Epithelial cell of proximal tubule (primary cell): ENCODE measurements around the gene PPP3CA. TPM values are rescaled to one million over a fixed set of nuclear protein-coding genes. Genes with fewer than 3 reads are reported as not detected.

Source experiments
- DNase-seq: peaks from one replicate; pipeline ENCODE4 v3.0.0-alpha.2; 2011; ENCODE audit warnings: low read depth
- H3K4me3 ChIP-seq: 2 replicates; pipeline ENCODE4 v1.5.1; 2011; ENCODE audit warnings: low read depth, mild to moderate bottlenecking, low read length
- CTCF ChIP-seq: conservative IDR thresholded peaks from 2 replicates; pipeline ENCODE4 v1.5.1; 2012; ENCODE audit warnings: low read depth, mild to moderate bottlenecking, low read length
- total RNA-seq: library from RNA; depleted of rRNA; stranded (reverse); fragments of >200 nt; gene quantifications from 2 replicates; pipeline ENCODE4 v1.2.3, GENCODE V29; 2015

PPP3CA gene
- total RNA-seq, 1 donor from 2014 or later: 16.5 TPM

GRCh38 chr4:101163936-101164335 is 183.4 kb downstream of the PPP3CA start:
- no peak for TF ChIP-seq CTCF
- no peak for DNase-seq
- H3K4me3 ChIP-seq: no peak overlapping the region

GRCh38 chr4:101162990-101163380 is 184.3 kb downstream of the PPP3CA start:
- TF ChIP-seq CTCF: no peak
- H3K4me3 ChIP-seq: no peak overlapping the region
- no peak for DNase-seq

GRCh38 chr4:101160792-101161592 is 186.3 kb downstream of the PPP3CA start:
- TF ChIP-seq CTCF: no peak
- DNase-seq: no peak
- H3K4me3 ChIP-seq: no peak overlapping the region

- DNase-seq: no peak
- no peak overlapping the region for H3K4me3 ChIP-seq
- no peak for TF ChIP-seq CTCF
These were observed 188.8 kb downstream of the PPP3CA start for GRCh38 chr4:101158507-101158906.

- H3K4me3 ChIP-seq: no peak overlapping the region
- DNase-seq: no peak
- TF ChIP-seq CTCF: no peak
These were observed 189.2 kb downstream of the PPP3CA start for GRCh38 chr4:101158134-101158482.

GRCh38 chr4:101157415-101158133 is 189.8 kb downstream of the PPP3CA start:
- no peak overlapping the region for H3K4me3 ChIP-seq
- DNase-seq: no peak
- no peak for TF ChIP-seq CTCF
